ENCODE results near the gene MAPK10.

- TF ChIP-seq POLR2AphosphoS5 (IDR thresholded peaks at IDR 0.05; ENCODE audit: low read depth, low read length) (no peak), TAF1 (IDR thresholded peaks at IDR 0.05; ENCODE audit: low read depth, low read length) (no peak), POLR2A (IDR thresholded peaks at IDR 0.05; ENCODE audit: low read depth, low read length) (no peak)
Measured at GRCh38 chr4:86264241-86264640, 95.6 kb downstream of the MAPK10 start.
